ENCODE data around the gene SYT14.

SYT14 gene

GRCh38 chr1:209983953-209984352 is 45.9 kb downstream of the SYT14 start:
- Histone ChIP-seq H3K27ac (replicated peaks) (no peak overlapping the region), H3K4me3 (replicated peaks; ENCODE audit: insufficient read depth, low read length) (no peak overlapping the region), H3K27me3 (ENCODE audit: insufficient read depth, poor library complexity, severe bottlenecking) (no peaks in the 10 kb centered on the region)
- DNase-seq (ENCODE audit: low read depth in 1 of 2, low spot score in 1 of 2) = no peak
- TF ChIP-seq REST (IDR thresholded peaks at IDR 0.05; ENCODE audit: insufficient replicate concordance, low read depth) = no peak
- TF ChIP-seq POLR2AphosphoS5 (IDR thresholded peaks at IDR 0.05; ENCODE audit: low read depth) = no peak
- no peak for TF ChIP-seq GABPA (IDR thresholded peaks at IDR 0.05; ENCODE audit: low read depth)
- no peak for TF ChIP-seq SPI1 (IDR thresholded peaks at IDR 0.05; ENCODE audit: borderline replicate concordance, low read depth)
- TF ChIP-seq CTCF (IDR thresholded peaks at IDR 0.05; ENCODE audit: insufficient read depth, low read length) = no peak

DNA sequence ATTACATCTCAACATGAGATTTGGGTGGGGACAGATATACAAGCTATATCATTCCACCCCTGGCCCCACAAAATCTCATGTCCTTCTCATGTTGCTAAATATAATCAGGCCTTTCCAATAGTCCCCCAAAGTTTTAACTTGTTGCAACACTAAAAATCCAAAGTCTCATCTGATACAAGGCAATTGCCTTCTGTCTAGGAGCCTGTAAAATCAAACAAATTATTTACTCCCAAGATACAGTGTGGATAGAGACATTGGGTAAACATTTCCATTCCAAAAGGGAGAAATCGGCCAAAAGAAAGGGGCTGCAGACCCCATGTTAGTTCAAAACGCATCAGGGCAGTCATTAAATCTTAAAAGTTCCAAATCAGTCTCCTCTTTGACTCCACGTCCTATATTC is 47.0 kb downstream of the SYT14 start:
- TF ChIP-seq POLR2AphosphoS5 (IDR thresholded peaks at IDR 0.05; ENCODE audit: low read depth) (no peak), CTCF (IDR thresholded peaks at IDR 0.05; ENCODE audit: insufficient read depth, low read length) (no peak), SPI1 (IDR thresholded peaks at IDR 0.05; ENCODE audit: borderline replicate concordance, low read depth) (no peak), REST (IDR thresholded peaks at IDR 0.05; ENCODE audit: insufficient replicate concordance, low read depth) (no peak), GABPA (IDR thresholded peaks at IDR 0.05; ENCODE audit: low read depth) (no peak)

GRCh38 chr1:209988706-209989105 is 50.7 kb downstream of the SYT14 start:
- DNase-seq (ENCODE audit: low read depth in 1 of 2, low spot score in 1 of 2) = no peak
- TF ChIP-seq POLR2AphosphoS5 (IDR thresholded peaks at IDR 0.05; ENCODE audit: low read depth) (no peak), CTCF (IDR thresholded peaks at IDR 0.05; ENCODE audit: insufficient read depth, low read length) (no peak)
- H3K4me3 ChIP-seq (replicated peaks; ENCODE audit: insufficient read depth, low read length) = no peak overlapping the region
- no peak overlapping the region for H3K27ac ChIP-seq (replicated peaks)
- peaks cover 2% of the 10 kb centered on the region for H3K27me3 ChIP-seq (ENCODE audit: insufficient read depth, poor library complexity, severe bottlenecking)

More for the DNA sequence above, 47.0 kb downstream of the SYT14 start:
- peaks cover 2% of the 10 kb centered on the region for H3K27me3 ChIP-seq (ENCODE audit: insufficient read depth, poor library complexity, severe bottlenecking)
- H3K27ac ChIP-seq (replicated peaks) = no peak overlapping the region
- H3K4me3 ChIP-seq (replicated peaks; ENCODE audit: insufficient read depth, low read length) = no peak overlapping the region
- no peak for DNase-seq (ENCODE audit: low read depth in 1 of 2, low spot score in 1 of 2)

GRCh38 chr1:209989525-209989924 is 51.5 kb downstream of the SYT14 start:
- Histone ChIP-seq H3K27me3 (ENCODE audit: insufficient read depth, poor library complexity, severe bottlenecking) (peaks cover 2% of the 10 kb centered on the region), H3K27ac (replicated peaks) (no peak overlapping the region), H3K4me3 (replicated peaks; ENCODE audit: insufficient read depth, low read length) (no peak overlapping the region)
- no peak for TF ChIP-seq SPI1 (IDR thresholded peaks at IDR 0.05; ENCODE audit: borderline replicate concordance, low read depth)
- no peak for TF ChIP-seq REST (IDR thresholded peaks at IDR 0.05; ENCODE audit: insufficient replicate concordance, low read depth)
- DNase-seq (ENCODE audit: low read depth in 1 of 2, low spot score in 1 of 2) = no peak

Measured in HL-60 (cell line).